Activated B cell treated with CpG ODN at 0.5 μM for 24 hours (primary cell): ENCODE data around the gene ABCD1. TPM values are rescaled to one million over a fixed set of nuclear protein-coding genes. Genes with fewer than 3 reads are reported as not detected.

Experiments
- ATAC-seq: fragments of 200-7000 bp; cut with Tn5 transposase; one replicate; pipeline ENCODE4 v1.10.0; 2021; ENCODE audit warnings: low read depth, mild to moderate bottlenecking, moderate library complexity
- CTCF ChIA-PET: fragments of 350-600 bp; sonication (Branson Sonifier 250); formaldehyde crosslinking; loops from one replicate; lab custom pipeline; 2021; ENCODE audit warnings: antibody characterized with exemption; lab: Charles Lee
- POLR2A ChIA-PET: fragments of 350-600 bp; sonication (Branson Sonifier 250); formaldehyde crosslinking; loops from one replicate; lab custom pipeline; 2021; ENCODE audit warnings: antibody characterized with exemption; lab: Charles Lee
- DNase-seq: peaks from one replicate; pipeline ENCODE4 v3.0.0; 2022
- H3K27ac Mint-ChIP-seq: one replicate; pipeline ENCODE4 v1.8.0; 2020; ENCODE audit warnings: mixed read lengths
- H3K27me3 Mint-ChIP-seq: one replicate; pipeline ENCODE4 v1.8.0; 2021; ENCODE audit warnings: mixed read lengths
- H3K36me3 Mint-ChIP-seq: one replicate; pipeline ENCODE4 v1.8.0; 2021; ENCODE audit warnings: low read depth, mixed read lengths
- H3K4me1 Mint-ChIP-seq: one replicate; pipeline ENCODE4 v1.8.0; 2021; ENCODE audit warnings: mixed read lengths
- H3K4me3 Mint-ChIP-seq: one replicate; pipeline ENCODE4 v1.8.0; 2020; ENCODE audit warnings: mild to moderate bottlenecking, mixed read lengths
- H3K9me3 Mint-ChIP-seq: one replicate; pipeline ENCODE4 v1.8.0; 2020; ENCODE audit warnings: mixed read lengths
- CTCF ChIP-seq: fragments of 200-600 bp; IDR thresholded peaks from one replicate; pipeline ENCODE4 v1.8.0; 2022; ENCODE audit warnings: antibody characterized with exemption, mild to moderate bottlenecking
- intact Hi-C: fragments of 100-400 bp; cut with micrococcal nuclease; formaldehyde crosslinking; loops from one replicate; pipeline ENCODE4 v1.15.1; 2024
- total RNA-seq: library from RNA; stranded (reverse); gene quantifications from 2 replicates; pipeline ENCODE4 v1.2.3, GENCODE V29; 2022

ABCD1 gene
- total RNA-seq, 1 donor from 2014 or later, result 2.8 TPM

GRCh38 chrX:153773218-153773611 is 48.6 kb downstream of the ABCD1 start:
- TF ChIP-seq CTCF, result no peak
- CTCF ChIA-PET, result no interaction called here
- Mint-ChIP-seq H3K36me3 (no peaks in the 10 kb centered on the region), H3K4me1 (no peaks in the 10 kb centered on the region), H3K27ac (no peak overlapping the region), H3K9me3 (no peaks in the 10 kb centered on the region), H3K4me3 (no peak overlapping the region), H3K27me3 (no peaks in the 10 kb centered on the region)
- POLR2A ChIA-PET, result no interaction called here
- intact Hi-C loops, result no loop called here
- DNase-seq (no peak), ATAC-seq (no peak)

GRCh38 chrX:153773741-153774575 is 49.3 kb downstream of the ABCD1 start:
- Mint-ChIP-seq H3K4me3 (no peak overlapping the region), H3K27ac (no peak overlapping the region), H3K36me3 (no peaks in the 10 kb centered on the region), H3K27me3 (no peaks in the 10 kb centered on the region), H3K4me1 (no peaks in the 10 kb centered on the region), H3K9me3 (no peaks in the 10 kb centered on the region)
- intact Hi-C loops, result no loop called here
- POLR2A ChIA-PET, result no interaction called here
- CTCF ChIA-PET, result no interaction called here
- no peak for ATAC-seq
- TF ChIP-seq CTCF, result no peak
- DNase-seq, result no peak

GRCh38 chrX:153774576-153775292 is 50.1 kb downstream of the ABCD1 start:
- TF ChIP-seq CTCF, result no peak
- no peak for DNase-seq
- ChIA-PET POLR2A (no interaction called here), CTCF (no interaction called here)
- ATAC-seq, result no peak
- no peaks in the 10 kb centered on the region for H3K9me3 Mint-ChIP-seq
- peaks cover 2% of the 10 kb centered on the region for H3K27me3 Mint-ChIP-seq
- H3K27ac Mint-ChIP-seq, result no peak overlapping the region
- intact Hi-C loops, result no loop called here
- no peaks in the 10 kb centered on the region for H3K36me3 Mint-ChIP-seq
- no peaks in the 10 kb centered on the region for H3K4me1 Mint-ChIP-seq
- no peak overlapping the region for H3K4me3 Mint-ChIP-seq

- Mint-ChIP-seq H3K4me1 (peaks cover 4% of the 10 kb centered on the region), H3K27ac (no peak overlapping the region), H3K36me3 (no peaks in the 10 kb centered on the region), H3K4me3 (no peak overlapping the region), H3K9me3 (no peaks in the 10 kb centered on the region), H3K27me3 (peaks cover 3% of the 10 kb centered on the region)
- CTCF ChIA-PET, result no interaction called here
- intact Hi-C loops, result no loop called here
- no peak for ATAC-seq
- POLR2A ChIA-PET, result no interaction called here
- no peak for DNase-seq
- TF ChIP-seq CTCF, result no peak
Measured at GRCh38 chrX:153775293-153776119, 50.9 kb downstream of the ABCD1 start.
